ENCODE measurements around the gene STYX.

GRCh38 chr14:52778702-52779101, 48.7 kb downstream of the STYX start:
- TF ChIP-seq YY1 (IDR thresholded peaks at IDR 0.05; ENCODE audit: insufficient read depth, insufficient read length) (no peak), SUZ12 (IDR thresholded peaks at IDR 0.05; ENCODE audit: extremely low read depth, insufficient read depth, insufficient read length) (no peak), ZNF274 (IDR thresholded peaks at IDR 0.05; ENCODE audit: low read depth, low read length) (no peak)

All from NT2/D1 (cell line).